Measurements from ENCODE around the gene DLEC1. TPM values are rescaled to one million over a fixed set of nuclear protein-coding genes. Genes with fewer than 3 reads are reported as not detected.

DLEC1 gene
- total RNA-seq, 1 experiment from 2014 or later: not detected

- POLR2A ChIA-PET: no interaction called here
- no TSS peak for BruUV-seq (replicated peaks)
- intact Hi-C loops (cut with micrococcal nuclease; ENCODE audit: unreplicated experiment): no loop called here
- Histone ChIP-seq H3K9me3 (ENCODE audit: control insufficient read depth, insufficient read depth, low read depth, low read length) (no peaks in the 10 kb centered on the region), H3K27ac (ENCODE audit: low read length) (no peak overlapping the region), H3K27me3 (ENCODE audit: control insufficient read depth, insufficient read depth, low read length) (no peaks in the 10 kb centered on the region), H3K36me3 (ENCODE audit: control insufficient read depth, insufficient read depth, low read length) (no peaks in the 10 kb centered on the region), H3K4me3 (ENCODE audit: low read depth in 2 of 2, low read length in 2 of 2) (no peak overlapping the region), H3K4me1 (ENCODE audit: control insufficient read depth, insufficient read depth, low read length) (no peaks in the 10 kb centered on the region)
- CTCF ChIA-PET: no interaction called here
- in situ Hi-C loops (cut with HindIII; ENCODE audit: low pct_unique_long_range_greater_than_20kb, low sequenced_read_pairs): no loop called here
- ATAC-seq (no peak), DNase-seq (ENCODE audit: low read depth, low spot score) (no peak)
- no peak for TF ChIP-seq SIN3A (IDR thresholded peaks at IDR 0.05; ENCODE audit: borderline replicate concordance, insufficient read depth, low read depth, low read length)
- TF ChIP-seq REST (IDR thresholded peaks at IDR 0.05; ENCODE audit: insufficient read depth in 1 of 2, low read depth in 2 of 2, low read length in 1 of 2): no peak
- no peak for TF ChIP-seq POLR2AphosphoS5 (IDR thresholded peaks at IDR 0.05; ENCODE audit: low read depth, low read length)
- TF ChIP-seq CTCF (IDR thresholded peaks at IDR 0.05): no peak
Measured at GRCh38 chr3:38006445-38006995, 32.5 kb upstream of the DLEC1 start.

- DNase-seq (ENCODE audit: low read depth, low spot score) (no peak), ATAC-seq (no peak)
- no peak for TF ChIP-seq REST (IDR thresholded peaks at IDR 0.05; ENCODE audit: insufficient read depth in 1 of 2, low read depth in 2 of 2, low read length in 1 of 2)
- TF ChIP-seq POLR2AphosphoS5 (IDR thresholded peaks at IDR 0.05; ENCODE audit: low read depth, low read length): no peak
- TF ChIP-seq CTCF (IDR thresholded peaks at IDR 0.05): no peak
- TF ChIP-seq SIN3A (IDR thresholded peaks at IDR 0.05; ENCODE audit: borderline replicate concordance, insufficient read depth, low read depth, low read length): no peak
- TF ChIP-seq TCF7L2 (IDR thresholded peaks at IDR 0.05; ENCODE audit: low read depth, low read length): no peak
- Histone ChIP-seq H3K36me3 (ENCODE audit: control insufficient read depth, insufficient read depth, low read length) (no peaks in the 10 kb centered on the region), H3K4me1 (ENCODE audit: control insufficient read depth, insufficient read depth, low read length) (no peaks in the 10 kb centered on the region), H3K9me3 (ENCODE audit: control insufficient read depth, insufficient read depth, low read depth, low read length) (no peaks in the 10 kb centered on the region), H3K4me3 (ENCODE audit: low read depth in 2 of 2, low read length in 2 of 2) (no peak overlapping the region), H3K27me3 (ENCODE audit: control insufficient read depth, insufficient read depth, low read length) (no peaks in the 10 kb centered on the region), H3K27ac (ENCODE audit: low read length) (no peak overlapping the region)
- intact Hi-C loops (cut with micrococcal nuclease; ENCODE audit: unreplicated experiment): no loop called here
- BruUV-seq (replicated peaks): no TSS peak
- ChIA-PET CTCF (no interaction called here), POLR2A (no interaction called here)
- in situ Hi-C loops (cut with HindIII; ENCODE audit: low pct_unique_long_range_greater_than_20kb, low sequenced_read_pairs): no loop called here
Measured at GRCh38 chr3:38007754-38008090, 31.3 kb upstream of the DLEC1 start.
